NCI-H1105 (cell line): ENCODE measurements around the gene FBXW12.

Experiments used
- DNase-seq: peaks from one replicate; lab custom pipeline; 2025; lab: John Stamatoyannopoulos, UW

Gene FBXW12

DNA sequence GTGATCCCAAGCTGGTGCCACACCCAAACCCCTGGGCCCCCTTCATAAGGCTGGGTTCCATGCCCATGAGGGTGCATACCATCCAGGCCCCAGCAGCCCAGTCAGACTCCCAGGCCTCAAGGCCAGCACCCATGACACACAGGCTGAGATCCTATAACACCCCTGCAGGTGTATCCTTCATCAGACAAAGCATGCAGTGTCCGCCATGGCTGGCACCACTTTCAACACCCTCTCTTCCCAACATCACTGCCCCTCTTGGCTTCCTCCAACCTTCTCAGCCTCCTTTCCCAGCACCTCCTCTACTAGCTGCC lies 64.4 kb downstream of the FBXW12 start:
- no peak for DNase-seq

DNA sequence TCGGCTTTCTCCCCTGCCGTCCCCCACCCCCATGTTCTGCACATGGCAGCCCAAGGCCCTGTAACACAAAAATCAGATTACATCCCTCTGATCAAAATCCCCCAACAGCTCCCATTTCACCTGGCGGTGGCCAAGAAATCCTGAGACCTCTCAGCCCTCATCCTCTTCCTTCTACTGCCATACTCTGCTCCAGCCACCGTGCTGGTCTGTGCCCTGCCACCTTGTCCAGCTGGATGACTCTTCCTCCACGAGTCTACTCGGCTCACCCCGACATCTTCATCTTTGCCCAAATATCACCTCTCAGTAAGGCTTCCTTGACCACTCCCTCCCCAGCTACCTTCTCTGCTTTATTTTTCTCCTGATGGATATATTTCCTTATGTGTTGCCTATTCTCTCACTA lies 64.8 kb downstream of the FBXW12 start:
- no peak for DNase-seq

DNA sequence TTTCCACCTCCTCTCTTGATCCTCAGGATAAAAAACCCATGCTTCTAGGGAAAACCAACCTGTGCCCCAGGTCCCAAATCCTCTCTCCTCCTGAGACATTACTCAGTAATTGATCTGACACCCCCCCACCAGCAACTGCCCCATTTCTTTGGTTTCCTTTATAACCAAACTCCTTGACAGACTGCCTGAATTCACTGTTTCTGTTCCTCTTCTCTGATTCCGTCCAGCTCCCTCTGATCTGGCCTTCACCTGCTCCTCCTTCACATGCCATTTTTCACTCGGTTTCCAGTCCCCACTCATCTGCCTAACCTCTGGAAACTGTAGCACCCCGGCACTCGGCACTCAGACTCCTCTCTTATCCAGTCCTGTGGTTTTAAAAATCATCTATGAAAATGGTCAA lies 65.8 kb downstream of the FBXW12 start:
- DNase-seq: no peak

DNA sequence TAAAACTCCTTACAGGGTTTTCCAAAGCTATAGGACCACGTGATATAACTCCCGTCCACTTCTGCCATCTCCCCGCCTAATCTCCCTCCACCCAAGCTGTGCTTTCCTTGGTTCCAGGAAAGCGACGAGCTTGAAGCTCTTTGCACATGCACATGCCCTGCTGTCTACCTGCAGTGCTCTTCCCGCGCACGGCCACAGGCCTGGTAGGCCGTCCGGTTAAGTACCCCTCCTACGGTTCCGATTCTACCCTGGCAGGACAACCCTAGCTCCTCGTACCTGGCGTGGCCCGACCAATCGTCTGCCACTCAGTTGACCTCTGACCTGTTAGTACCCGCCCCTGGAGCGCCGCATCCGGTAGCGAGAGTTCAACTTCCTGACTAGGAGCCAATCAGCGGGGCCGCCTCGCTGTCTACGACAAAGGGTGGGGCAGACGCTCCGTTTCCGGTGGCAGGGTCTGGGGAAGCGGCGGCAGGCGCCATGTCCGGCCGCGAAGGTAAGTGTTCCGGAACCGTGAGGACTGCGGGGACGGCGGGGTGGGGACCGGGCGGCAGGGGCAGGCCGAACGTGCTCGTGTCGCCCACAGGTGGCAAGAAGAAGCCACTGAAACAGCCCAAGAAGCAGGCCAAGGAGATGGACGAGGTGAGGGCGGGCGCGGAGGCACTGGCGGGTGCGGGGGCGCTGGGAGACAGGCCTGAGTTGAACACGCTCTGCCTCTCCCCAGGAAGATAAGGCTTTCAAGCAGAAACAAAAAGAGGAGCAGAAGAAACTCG lies 68.0 kb downstream of the FBXW12 start, which contains the start of the genes CCDC51 and TMA7:
Gene CCDC51 (minus strand): TSS at position 300 of the 770 bp plus-strand sequence. CDS start 4,991 bp downstream, outside the sequence.
Gene TMA7 (plus strand): TSS at position 438 of the 770 bp plus-strand sequence. CDS start 40 bp downstream, at position 478.
- peak; percentile 85 for DNase-seq

DNA sequence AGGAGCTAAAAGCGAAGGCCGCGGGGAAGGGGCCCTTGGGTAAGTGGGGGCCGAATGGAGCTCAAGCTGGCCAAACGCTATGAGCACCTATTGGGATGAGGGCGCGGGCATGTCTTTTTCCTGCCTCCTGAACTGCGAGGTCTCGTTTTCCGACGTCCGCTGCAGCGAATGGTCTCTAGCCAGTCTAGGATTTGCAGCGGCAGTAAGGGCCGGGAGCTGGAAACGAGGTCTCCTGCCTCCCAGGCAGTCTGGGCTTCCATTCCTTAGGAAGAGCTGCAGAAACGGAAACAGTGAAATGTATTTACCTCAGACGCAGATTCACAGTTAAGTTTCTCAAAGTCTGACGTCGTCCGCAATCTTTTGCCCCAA lies 68.6 kb downstream of the FBXW12 start:
- DNase-seq: no peak

DNA sequence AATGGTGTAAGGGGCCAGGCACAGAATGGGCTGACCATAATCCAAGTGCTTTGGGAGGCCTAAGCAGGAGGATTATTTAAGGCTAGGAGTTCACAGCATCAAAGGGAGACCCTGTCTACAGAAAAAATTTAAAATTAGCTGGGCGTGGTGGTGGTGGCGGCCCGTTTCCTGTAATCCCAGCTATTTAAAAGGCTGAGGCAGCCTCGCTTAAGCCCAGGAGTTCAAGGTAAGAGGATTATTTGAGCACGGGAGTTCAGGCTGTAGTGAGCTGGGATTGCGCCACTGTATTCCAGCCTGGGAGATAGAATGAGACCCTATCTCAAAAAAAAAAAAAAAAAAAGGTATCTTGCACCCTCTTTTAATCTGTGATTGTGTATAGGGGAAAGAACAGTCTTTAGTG lies 69.9 kb downstream of the FBXW12 start:
- no peak for DNase-seq
